Naive thymus-derived CD8-positive, alpha-beta T cell (primary cell): ENCODE data around the gene CDH7. TPM values are rescaled to one million over a fixed set of nuclear protein-coding genes. Genes with fewer than 3 reads are reported as not detected.
A peak's percentile ranks its signal among the peaks of the same experiment; 100 is the strongest.

Experiments
- ATAC-seq, 2 donors: fragments of 150-1000 bp; cut with Tn5 transposase in 1 of 2; sonication (Bioruptor Pico), chemical (Tn5 transposase) in 1 of 2; 1 replicate in 1 of 2; 2 replicates in 1 of 2; pipeline ENCODE4 v1.10.0; 2021; ENCODE audit warnings: mild to moderate bottlenecking in 2 of 2, moderate library complexity in 2 of 2
- POLR2A ChIA-PET: fragments of 350-600 bp; sonication (Branson Sonifier 250); formaldehyde crosslinking; loops from one replicate; lab custom pipeline; 2021; ENCODE audit warnings: antibody characterized with exemption; lab: Charles Lee
- DNase-seq, 10 donors: peaks; one replicate each; pipeline versions ENCODE4 v3.0.0 to v3.0.0-alpha.2; 2020 to 2022
- H3K27ac Mint-ChIP-seq, 10 donors: one replicate each; pipeline ENCODE4 v1.8.0; 2020 to 2022; ENCODE audit warnings: mild to moderate bottlenecking in 10 of 10, mixed read lengths in 10 of 10, moderate library complexity in 4 of 10, inconsistent platforms in 1 of 10
- H3K27me3 Mint-ChIP-seq, 5 donors: one replicate each; pipeline ENCODE4 v1.8.0; 2021 to 2022; ENCODE audit warnings: mixed read lengths in 5 of 5
- H3K36me3 Mint-ChIP-seq, 3 donors: one replicate each; pipeline ENCODE4 v1.8.0; 2020 to 2022; ENCODE audit warnings: mixed read lengths in 3 of 3, mild to moderate bottlenecking in 2 of 3, inconsistent platforms in 1 of 3
- H3K4me1 Mint-ChIP-seq, 4 donors: one replicate each; pipeline ENCODE4 v1.8.0; 2021 to 2022; ENCODE audit warnings: mixed read lengths in 4 of 4
- H3K4me3 Mint-ChIP-seq, 10 donors: one replicate each; pipeline ENCODE4 v1.8.0; 2020 to 2022; ENCODE audit warnings: mild to moderate bottlenecking in 10 of 10, mixed read lengths in 10 of 10, moderate library complexity in 6 of 10, inconsistent platforms in 1 of 10
- H3K9me3 Mint-ChIP-seq, 9 donors: one replicate each; pipeline ENCODE4 v1.8.0; 2020 to 2022; ENCODE audit warnings: mixed read lengths in 9 of 9, mild to moderate bottlenecking in 3 of 9, inconsistent platforms in 1 of 9, moderate library complexity in 1 of 9
- polyA plus RNA-seq, 3 donors: library from polyadenylated mRNA; unstranded; fragments of 300-500 nt; fragmentation: Illumina TruSeq; gene quantifications; one replicate each; pipeline ENCODE4 v1.2.3, GENCODE V29; 2021
- total RNA-seq, 8 experiments: library from RNA in 2 of 8; stranded (reverse) in 2 of 8; gene quantifications; one replicate each; pipeline ENCODE4 v1.2.3 and lab custom pipeline; 2021 to 2026

The CDH7 gene
- total and polyA plus RNA-seq, 5 experiments from 2014 or later = not detected

- no peak for ATAC-seq
- Mint-ChIP-seq H3K27ac (no peak overlapping the region), H3K4me3 (no peak overlapping the region), H3K36me3 (no peaks in the 10 kb centered on the region), H3K9me3 (peaks cover 0 to 13% (median 4%) of the 10 kb centered on the region in 9 donors), H3K4me1 (no peaks in the 10 kb centered on the region), H3K27me3 (no peaks in the 10 kb centered on the region)
- peak in 1 of 10 donors; percentile 38 for DNase-seq
- POLR2A ChIA-PET = no interaction called here
These were observed 37.6 kb downstream of the CDH7 start for GRCh38 chr18:65788373-65788772.

GRCh38 chr18:65790604-65791003 is 39.8 kb downstream of the CDH7 start:
- Mint-ChIP-seq H3K36me3 (no peaks in the 10 kb centered on the region), H3K9me3 (peaks cover 0 to 15% (median 7%) of the 10 kb centered on the region in 9 donors), H3K27me3 (no peaks in the 10 kb centered on the region), H3K4me3 (no peak overlapping the region), H3K27ac (no peak overlapping the region), H3K4me1 (no peaks in the 10 kb centered on the region)
- POLR2A ChIA-PET = no interaction called here
- ATAC-seq (no peak), DNase-seq (no peak)

GRCh38 chr18:65791719-65792118 is 40.9 kb downstream of the CDH7 start:
- ATAC-seq (no peak), DNase-seq (no peak)
- H3K27ac Mint-ChIP-seq = no peak overlapping the region
- no peaks in the 10 kb centered on the region for H3K4me1 Mint-ChIP-seq
- peaks cover 0 to 15% (median 7%) of the 10 kb centered on the region in 9 donors for H3K9me3 Mint-ChIP-seq
- H3K4me3 Mint-ChIP-seq = no peak overlapping the region
- no peaks in the 10 kb centered on the region for H3K27me3 Mint-ChIP-seq
- POLR2A ChIA-PET = no interaction called here
- H3K36me3 Mint-ChIP-seq = no peaks in the 10 kb centered on the region

- Mint-ChIP-seq H3K4me1 (no peaks in the 10 kb centered on the region), H3K9me3 (peaks cover 0 to 15% (median 7%) of the 10 kb centered on the region in 9 donors), H3K36me3 (no peaks in the 10 kb centered on the region), H3K4me3 (no peak overlapping the region), H3K27ac (no peak overlapping the region), H3K27me3 (no peaks in the 10 kb centered on the region)
- DNase-seq (no peak), ATAC-seq (no peak)
- POLR2A ChIA-PET = no interaction called here
These were observed 41.8 kb downstream of the CDH7 start for GRCh38 chr18:65792456-65793074.

GRCh38 chr18:65808759-65809158 is 57.9 kb downstream of the CDH7 start:
- peaks cover 0 to 12% (median 0%) of the 10 kb centered on the region in 9 donors for H3K9me3 Mint-ChIP-seq
- no peak for ATAC-seq
- POLR2A ChIA-PET = no interaction called here

DNA sequence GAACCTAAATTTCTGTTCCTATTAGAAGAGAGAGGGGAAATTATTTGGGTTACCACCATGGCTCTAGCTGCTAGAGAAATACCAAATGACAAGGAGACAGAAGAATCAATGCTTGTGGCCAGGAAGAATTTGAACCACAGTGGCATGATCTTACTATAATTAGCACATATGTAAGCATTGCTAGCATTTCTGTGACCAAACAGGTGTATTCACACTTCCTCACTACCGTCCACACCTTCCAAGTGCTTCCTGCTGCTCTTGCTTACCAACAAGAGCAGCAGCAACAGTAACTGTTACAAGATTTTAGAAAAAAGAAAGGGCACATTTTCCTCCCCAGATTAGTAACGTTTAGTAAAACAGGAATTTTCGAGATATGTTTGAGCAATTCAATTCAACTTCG is 60.5 kb downstream of the CDH7 start:
- Mint-ChIP-seq H3K4me1 (no peaks in the 10 kb centered on the region), H3K9me3 (peaks cover 0 to 12% (median 0%) of the 10 kb centered on the region in 9 donors), H3K36me3 (no peaks in the 10 kb centered on the region), H3K27ac (no peak overlapping the region), H3K4me3 (no peak overlapping the region), H3K27me3 (no peaks in the 10 kb centered on the region)
- no peak for DNase-seq
- ATAC-seq = no peak
- POLR2A ChIA-PET = no interaction called here

More at GRCh38 chr18:65808759-65809158, 57.9 kb downstream of the CDH7 start:
- H3K27ac Mint-ChIP-seq = no peak overlapping the region
- no peak for DNase-seq
- no peaks in the 10 kb centered on the region for H3K36me3 Mint-ChIP-seq
- no peaks in the 10 kb centered on the region for H3K27me3 Mint-ChIP-seq
- H3K4me3 Mint-ChIP-seq = no peak overlapping the region
- H3K4me1 Mint-ChIP-seq = no peaks in the 10 kb centered on the region

GRCh38 chr18:65815506-65815905 is 64.7 kb downstream of the CDH7 start:
- Mint-ChIP-seq H3K4me1 (no peaks in the 10 kb centered on the region), H3K36me3 (no peaks in the 10 kb centered on the region), H3K27ac (no peak overlapping the region), H3K27me3 (no peaks in the 10 kb centered on the region), H3K9me3 (peaks cover 0 to 11% (median 0%) of the 10 kb centered on the region in 9 donors), H3K4me3 (no peak overlapping the region)
- ATAC-seq = no peak
- no peak for DNase-seq
- POLR2A ChIA-PET = no interaction called here

GRCh38 chr18:65817178-65817577 is 66.4 kb downstream of the CDH7 start:
- no peak for ATAC-seq

DNA sequence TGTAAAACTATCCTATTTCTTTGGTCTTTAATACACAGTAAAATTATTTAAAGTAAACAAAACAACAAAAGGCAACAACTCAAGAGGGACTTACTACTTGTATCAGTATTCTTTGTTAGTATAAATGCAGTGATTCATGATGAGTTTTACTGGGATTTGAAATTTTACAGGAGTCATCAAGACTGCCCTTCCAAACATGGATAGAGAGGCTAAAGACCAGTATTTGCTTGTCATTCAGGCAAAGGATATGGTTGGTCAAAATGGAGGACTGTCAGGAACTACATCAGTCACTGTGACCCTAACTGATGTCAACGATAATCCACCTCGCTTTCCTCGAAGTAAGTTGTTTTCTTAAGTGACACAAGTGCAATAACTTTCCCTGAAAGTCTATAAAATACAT is 71.1 kb downstream of the CDH7 start:
- H3K9me3 Mint-ChIP-seq = peaks cover 0 to 12% (median 2%) of the 10 kb centered on the region in 9 donors
- no peak overlapping the region for H3K27ac Mint-ChIP-seq
- no peaks in the 10 kb centered on the region for H3K36me3 Mint-ChIP-seq
- POLR2A ChIA-PET = no interaction called here
- ATAC-seq (no peak), DNase-seq (no peak)
- H3K27me3 Mint-ChIP-seq = no peaks in the 10 kb centered on the region
- no peaks in the 10 kb centered on the region for H3K4me1 Mint-ChIP-seq
- H3K4me3 Mint-ChIP-seq = no peak overlapping the region

More at GRCh38 chr18:65817178-65817577, 66.4 kb downstream of the CDH7 start:
- no peak overlapping the region for H3K4me3 Mint-ChIP-seq
- H3K4me1 Mint-ChIP-seq = no peaks in the 10 kb centered on the region
- H3K27me3 Mint-ChIP-seq = no peaks in the 10 kb centered on the region
- POLR2A ChIA-PET = no interaction called here
- H3K27ac Mint-ChIP-seq = no peak overlapping the region
- DNase-seq = no peak
- peaks cover 0 to 14% (median 2%) of the 10 kb centered on the region in 9 donors for H3K9me3 Mint-ChIP-seq
- H3K36me3 Mint-ChIP-seq = no peaks in the 10 kb centered on the region

DNA sequence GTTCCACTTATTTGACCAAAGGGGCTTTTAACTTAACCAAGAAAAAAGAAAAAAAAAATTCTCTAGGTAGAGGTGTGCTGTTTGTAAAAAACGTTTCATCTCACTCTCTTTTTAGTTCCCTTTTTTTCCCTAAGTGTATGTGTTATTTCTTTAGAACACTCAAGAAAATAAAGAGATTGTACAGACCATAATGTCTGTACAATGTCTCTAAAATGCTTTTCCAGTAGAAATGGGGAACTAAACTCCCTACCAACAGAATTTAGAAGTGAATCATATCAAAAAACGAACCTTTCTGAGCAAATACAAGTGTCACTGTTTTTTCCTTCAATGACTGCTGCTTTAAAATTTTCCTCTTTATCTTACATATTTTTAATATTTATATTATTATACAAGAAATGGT is 72.0 kb downstream of the CDH7 start:
- DNase-seq (no peak), ATAC-seq (no peak)
- H3K9me3 Mint-ChIP-seq = peaks cover 0 to 10% (median 2%) of the 10 kb centered on the region in 9 donors
- H3K4me1 Mint-ChIP-seq = no peaks in the 10 kb centered on the region
- POLR2A ChIA-PET = no interaction called here
- no peaks in the 10 kb centered on the region for H3K27me3 Mint-ChIP-seq
- no peak overlapping the region for H3K27ac Mint-ChIP-seq
- H3K36me3 Mint-ChIP-seq = no peaks in the 10 kb centered on the region
- no peak overlapping the region for H3K4me3 Mint-ChIP-seq

DNA sequence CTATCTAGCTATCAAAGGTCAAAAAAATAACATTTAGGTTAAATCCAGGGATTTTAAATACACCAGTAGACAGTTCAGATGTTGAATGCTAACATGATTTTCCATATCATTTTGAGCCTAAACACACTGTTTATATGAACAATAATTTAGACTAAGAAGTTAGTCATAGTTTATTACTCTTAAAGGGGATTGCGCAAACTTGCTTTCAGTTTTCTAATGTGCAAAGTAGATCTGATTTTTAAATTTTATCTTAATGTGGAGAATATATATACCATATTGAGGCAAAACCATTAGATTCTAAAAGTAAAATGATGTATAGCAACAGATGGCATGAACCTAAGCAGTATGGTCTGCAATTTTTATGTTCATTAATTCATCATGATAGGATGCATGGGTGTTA is 76.6 kb downstream of the CDH7 start:
- H3K27me3 Mint-ChIP-seq = no peaks in the 10 kb centered on the region
- no peak for DNase-seq
- POLR2A ChIA-PET = no interaction called here
- ATAC-seq = no peak
- H3K9me3 Mint-ChIP-seq = peaks cover 0 to 20% (median 2%) of the 10 kb centered on the region in 9 donors
- no peak overlapping the region for H3K4me3 Mint-ChIP-seq
- H3K36me3 Mint-ChIP-seq = no peaks in the 10 kb centered on the region
- no peaks in the 10 kb centered on the region for H3K4me1 Mint-ChIP-seq
- no peak overlapping the region for H3K27ac Mint-ChIP-seq

DNA sequence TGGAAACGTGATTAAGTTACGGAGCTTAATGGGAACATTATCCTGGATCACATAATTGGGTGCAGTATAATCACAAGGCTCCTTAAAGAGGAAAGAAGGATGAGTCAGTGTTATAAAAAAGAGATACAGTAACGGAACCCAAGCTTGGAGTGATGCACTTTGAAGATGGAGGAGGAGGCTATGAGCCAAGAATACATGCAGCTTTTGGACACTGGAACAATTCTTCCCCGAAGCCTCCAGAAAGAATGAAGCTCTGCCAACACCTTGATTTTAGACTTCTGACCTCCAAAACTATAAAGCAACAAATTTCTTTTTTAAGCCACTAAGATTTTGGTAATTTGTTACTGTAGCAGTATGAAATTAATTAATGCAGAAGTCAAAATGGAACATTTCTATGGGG is 85.1 kb downstream of the CDH7 start:
- POLR2A ChIA-PET = no interaction called here
- DNase-seq (no peak), ATAC-seq (no peak)
- no peak overlapping the region for H3K27ac Mint-ChIP-seq
- H3K9me3 Mint-ChIP-seq = peaks cover 2 to 26% (median 9%) of the 10 kb centered on the region in 9 donors
- no peak overlapping the region for H3K4me3 Mint-ChIP-seq
- H3K4me1 Mint-ChIP-seq = no peaks in the 10 kb centered on the region
- no peaks in the 10 kb centered on the region for H3K36me3 Mint-ChIP-seq
- H3K27me3 Mint-ChIP-seq = no peaks in the 10 kb centered on the region

DNA sequence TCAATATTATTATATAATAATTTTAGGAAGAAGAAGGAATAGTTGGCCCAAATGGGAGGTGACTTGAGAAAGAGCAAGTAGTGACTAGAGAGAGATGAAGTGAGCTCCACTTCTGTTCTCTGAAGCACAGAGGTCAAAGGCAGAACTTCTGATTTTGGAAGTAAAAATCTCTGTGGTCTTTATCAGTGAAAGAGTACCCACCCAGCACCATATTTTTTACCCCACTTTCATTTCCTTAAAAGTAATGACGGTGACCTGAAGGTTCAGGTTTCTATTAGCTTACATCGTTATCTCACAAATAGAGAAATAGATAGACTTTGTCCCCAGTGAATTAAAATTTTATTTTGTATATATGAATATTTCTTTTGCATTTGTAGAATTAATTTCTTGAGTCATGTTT is 95.3 kb downstream of the CDH7 start:
- peaks cover 0 to 15% (median 0%) of the 10 kb centered on the region in 9 donors for H3K9me3 Mint-ChIP-seq
- ATAC-seq (no peak), DNase-seq (no peak)
- H3K36me3 Mint-ChIP-seq = no peaks in the 10 kb centered on the region
- POLR2A ChIA-PET = no interaction called here
- no peaks in the 10 kb centered on the region for H3K27me3 Mint-ChIP-seq
- H3K4me3 Mint-ChIP-seq = no peak overlapping the region
- no peak overlapping the region for H3K27ac Mint-ChIP-seq
- no peaks in the 10 kb centered on the region for H3K4me1 Mint-ChIP-seq

- Mint-ChIP-seq H3K4me1 (no peaks in the 10 kb centered on the region), H3K27ac (no peak overlapping the region), H3K36me3 (no peaks in the 10 kb centered on the region), H3K9me3 (peaks cover 0 to 17% (median 2%) of the 10 kb centered on the region in 9 donors), H3K27me3 (no peaks in the 10 kb centered on the region), H3K4me3 (no peak overlapping the region)
- ATAC-seq = no peak
- POLR2A ChIA-PET = no interaction called here
- no peak for DNase-seq
These were observed 101.5 kb downstream of the CDH7 start for GRCh38 chr18:65852273-65852672.
